ENCODE data around the gene PHTF2.
A peak's percentile ranks its signal among the peaks of the same experiment; 100 is the strongest.

DNA sequence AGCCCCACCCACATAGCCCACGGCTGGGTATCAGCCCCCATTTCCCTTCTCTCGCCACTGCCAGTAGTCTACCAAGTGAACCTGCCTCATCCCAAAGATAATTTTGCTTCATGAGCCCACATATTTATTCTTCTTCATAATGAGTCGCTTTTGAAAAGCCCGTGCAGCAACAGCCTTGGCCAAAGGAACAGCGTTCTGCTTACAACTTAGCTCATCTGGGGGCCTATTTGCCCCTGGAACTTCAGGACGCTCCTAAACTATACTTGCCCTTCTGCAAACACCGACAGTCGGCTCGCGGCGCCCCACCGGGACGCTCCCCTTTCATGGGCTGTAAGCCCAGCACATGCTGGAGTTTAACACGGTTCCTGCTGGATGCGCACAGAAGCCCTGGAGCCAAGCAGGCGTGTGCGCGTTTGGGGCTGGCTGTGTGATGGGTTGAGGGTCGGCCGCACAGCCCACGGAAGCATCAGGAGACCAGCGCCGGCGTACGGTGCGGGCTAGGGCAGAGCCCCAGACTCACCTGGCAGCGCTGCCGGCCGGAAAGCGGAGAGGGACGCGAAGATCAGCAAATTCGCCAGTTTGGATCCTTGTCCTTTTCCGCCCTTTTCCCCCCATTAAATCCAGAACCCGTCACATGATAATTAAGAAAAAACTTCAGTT is 709 bp upstream of the PHTF2 start:
- peak in 1 of 3 donors; percentile 5 for TF ChIP-seq CTCF (IDR thresholded peaks at IDR 0.05)
- TF ChIP-seq POLR2A (IDR thresholded peaks at IDR 0.05) = peak; percentile 20

All from ovary (tissue), 3 donors.